IMR-90 (cell line): ENCODE measurements around the gene ZNRF3.

Experiments
- BHLHE40 ChIP-seq: fragments of 150-350 bp; IDR thresholded peaks from 2 replicates; pipeline ENCODE4 v1.6.1; 2016; ENCODE audit warnings: mild to moderate bottlenecking, low read depth, low read length
- CEBPB ChIP-seq: IDR thresholded peaks from 2 replicates; pipeline ENCODE4 v1.6.1; 2012; ENCODE audit warnings: low read depth, low read length, improper control_type of control experiment
- CHD1 ChIP-seq: IDR thresholded peaks from 2 replicates; pipeline ENCODE4 v1.6.1; 2012; ENCODE audit warnings: low read depth, low read length, improper control_type of control experiment
- NFE2L2 ChIP-seq: fragments of 150-350 bp; IDR thresholded peaks from 2 replicates; pipeline ENCODE4 v1.6.1; 2016; ENCODE audit warnings: low read depth, mild to moderate bottlenecking, low read length
- POLR2A ChIP-seq: IDR thresholded peaks from 2 replicates; pipeline ENCODE4 v1.6.1; 2012; ENCODE audit warnings: mild to moderate bottlenecking, low read depth, low read length
- RAD21 ChIP-seq: IDR thresholded peaks from 2 replicates; pipeline ENCODE4 v1.6.1; 2012; ENCODE audit warnings: low read length, improper control_type of control experiment
- SMC3 ChIP-seq: fragments of 150-350 bp; IDR thresholded peaks from 2 replicates; pipeline ENCODE4 v1.6.1; 2016; ENCODE audit warnings: low read depth, mild to moderate bottlenecking, antibody characterized with exemption, low read length, moderate library complexity
- TF ChIP-seq, protein P1 (sequence below): conservative IDR thresholded peaks from 2 replicates; pipeline ENCODE4 v1.5.1; 2012; ENCODE audit warnings: mild to moderate bottlenecking, low read depth, low read length, improper control_type of control experiment

DNA sequence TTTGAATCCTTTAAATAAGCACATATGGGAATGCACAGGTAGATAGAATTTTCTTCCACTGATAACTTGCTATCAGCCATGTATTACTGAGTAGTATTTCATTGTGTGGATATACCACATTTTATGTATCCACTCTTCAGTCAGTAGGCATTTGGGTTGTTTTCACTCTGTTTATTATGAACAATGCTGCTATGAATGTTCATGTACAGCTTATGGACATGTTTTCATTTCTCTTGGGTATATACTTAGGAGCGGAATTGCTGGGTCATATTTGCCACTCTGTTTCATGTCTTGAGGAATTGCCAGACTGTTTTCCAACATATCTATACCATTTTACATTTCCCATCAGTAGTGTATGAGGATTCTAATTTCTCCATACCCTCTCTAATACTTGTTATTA, 63.8 kb downstream of the ZNRF3 start:
- TF ChIP-seq, protein P1, sequence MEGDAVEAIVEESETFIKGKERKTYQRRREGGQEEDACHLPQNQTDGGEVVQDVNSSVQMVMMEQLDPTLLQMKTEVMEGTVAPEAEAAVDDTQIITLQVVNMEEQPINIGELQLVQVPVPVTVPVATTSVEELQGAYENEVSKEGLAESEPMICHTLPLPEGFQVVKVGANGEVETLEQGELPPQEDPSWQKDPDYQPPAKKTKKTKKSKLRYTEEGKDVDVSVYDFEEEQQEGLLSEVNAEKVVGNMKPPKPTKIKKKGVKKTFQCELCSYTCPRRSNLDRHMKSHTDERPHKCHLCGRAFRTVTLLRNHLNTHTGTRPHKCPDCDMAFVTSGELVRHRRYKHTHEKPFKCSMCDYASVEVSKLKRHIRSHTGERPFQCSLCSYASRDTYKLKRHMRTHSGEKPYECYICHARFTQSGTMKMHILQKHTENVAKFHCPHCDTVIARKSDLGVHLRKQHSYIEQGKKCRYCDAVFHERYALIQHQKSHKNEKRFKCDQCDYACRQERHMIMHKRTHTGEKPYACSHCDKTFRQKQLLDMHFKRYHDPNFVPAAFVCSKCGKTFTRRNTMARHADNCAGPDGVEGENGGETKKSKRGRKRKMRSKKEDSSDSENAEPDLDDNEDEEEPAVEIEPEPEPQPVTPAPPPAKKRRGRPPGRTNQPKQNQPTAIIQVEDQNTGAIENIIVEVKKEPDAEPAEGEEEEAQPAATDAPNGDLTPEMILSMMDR = no peak
- no peak for TF ChIP-seq BHLHE40
- TF ChIP-seq POLR2A = no peak
- TF ChIP-seq CEBPB = no peak
- TF ChIP-seq NFE2L2 = no peak
- no peak for TF ChIP-seq RAD21
- no peak for TF ChIP-seq SMC3
- TF ChIP-seq CHD1 = no peak
